ENCODE results near the gene UPK3A.
"Not testable (repeated sequence)": the region's sequence is repeated elsewhere in the genome, so short reads cannot be mapped to it uniquely, and the experiment has no call there.

The UPK3A gene

GRCh38 chr22:45248832-45249561 lies 35.8 kb upstream of the UPK3A start:
- ATAC-seq (peak; percentile 50), DNase-seq (ENCODE audit: low spot score in 2 of 2) (no peak)
- Mint-ChIP-seq H3K4me3 (no peak overlapping the region), H3K27ac (no peak overlapping the region), H3K36me3 (no peaks in the 10 kb centered on the region), H3K9me3 (no peaks in the 10 kb centered on the region), H3K4me1 (peaks cover 42% of the 10 kb centered on the region)

GRCh38 chr22:45251825-45252224 lies 32.9 kb upstream of the UPK3A start:
- Mint-ChIP-seq H3K4me3 (no peak overlapping the region), H3K36me3 (no peaks in the 10 kb centered on the region), H3K9me3 (no peaks in the 10 kb centered on the region), H3K4me1 (peaks cover 52% of the 10 kb centered on the region), H3K27ac (no peak overlapping the region)
- no peak for DNase-seq (ENCODE audit: low spot score in 2 of 2)
- ATAC-seq, result no peak

GRCh38 chr22:45253039-45253641 lies 31.6 kb upstream of the UPK3A start:
- H3K9me3 Mint-ChIP-seq, result no peaks in the 10 kb centered on the region
- ATAC-seq (no peak), DNase-seq (ENCODE audit: low spot score in 2 of 2) (no peak)
- H3K4me1 Mint-ChIP-seq, result peaks cover 48% of the 10 kb centered on the region
- no peak overlapping the region for H3K4me3 Mint-ChIP-seq
- no peak overlapping the region for H3K27ac Mint-ChIP-seq
- H3K36me3 Mint-ChIP-seq, result no peaks in the 10 kb centered on the region

GRCh38 chr22:45254388-45254787 lies 30.4 kb upstream of the UPK3A start:
- Mint-ChIP-seq H3K4me1 (peaks cover 40% of the 10 kb centered on the region), H3K36me3 (no peaks in the 10 kb centered on the region), H3K27ac (peak overlapping the region; percentile 88), H3K4me3 (peak overlapping the region; percentile 52), H3K9me3 (no peaks in the 10 kb centered on the region)
- peak in 1 of 2 donors; percentile 67 for DNase-seq (ENCODE audit: low spot score in 2 of 2)
- peak; percentile 89 for ATAC-seq

- Mint-ChIP-seq H3K9me3 (no peaks in the 10 kb centered on the region), H3K27ac (peak overlapping the region; percentile 88), H3K4me3 (peak overlapping the region; percentile 52), H3K4me1 (peaks cover 38% of the 10 kb centered on the region), H3K36me3 (no peaks in the 10 kb centered on the region)
- peak; percentile 26 to 73 for DNase-seq (ENCODE audit: low spot score in 2 of 2)
- peak; percentile 96 for ATAC-seq
Observed at GRCh38 chr22:45254789-45255278, 29.9 kb upstream of the UPK3A start.

- H3K4me3 Mint-ChIP-seq; H3K36me3 Mint-ChIP-seq; H3K27ac Mint-ChIP-seq; DNase-seq (ENCODE audit: low spot score in 2 of 2); H3K9me3 Mint-ChIP-seq; ATAC-seq: not testable (repeated sequence)
- H3K4me1 Mint-ChIP-seq, result peaks cover 37% of the 10 kb centered on the region
Observed at GRCh38 chr22:45257941-45258340, 26.8 kb upstream of the UPK3A start.

DNA sequence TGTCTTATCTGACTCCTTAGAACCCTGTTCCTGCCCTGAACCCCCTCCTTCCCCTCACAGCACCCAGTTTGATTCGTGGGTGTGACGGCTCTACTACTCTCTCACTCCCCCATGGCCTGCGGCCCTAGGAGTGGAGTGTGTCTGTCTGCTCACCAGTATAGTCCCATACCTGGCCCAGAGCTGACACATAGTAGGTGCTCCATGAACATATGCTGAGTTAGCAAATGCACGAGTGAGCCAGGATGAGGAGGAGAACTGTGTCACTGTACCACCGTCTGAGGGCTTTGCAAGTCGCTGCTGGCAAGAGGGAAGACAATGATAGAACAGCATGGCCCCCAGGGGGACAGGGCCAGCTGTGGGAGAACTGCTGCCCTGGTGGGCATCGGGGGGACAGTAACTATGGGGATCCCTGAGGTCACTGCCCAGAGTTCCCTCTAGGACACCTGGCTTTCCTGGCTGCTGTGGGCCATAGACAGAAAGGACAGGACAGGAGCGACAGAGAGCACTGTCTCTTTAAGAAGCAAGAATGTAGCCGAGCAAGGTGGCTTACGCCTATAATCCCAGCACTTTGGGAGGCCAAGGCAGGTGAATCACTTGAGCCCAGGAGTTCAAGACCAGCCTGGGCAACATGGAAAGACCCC lies 24.9 kb upstream of the UPK3A start:
- no peak overlapping the region for H3K4me3 Mint-ChIP-seq

DNA sequence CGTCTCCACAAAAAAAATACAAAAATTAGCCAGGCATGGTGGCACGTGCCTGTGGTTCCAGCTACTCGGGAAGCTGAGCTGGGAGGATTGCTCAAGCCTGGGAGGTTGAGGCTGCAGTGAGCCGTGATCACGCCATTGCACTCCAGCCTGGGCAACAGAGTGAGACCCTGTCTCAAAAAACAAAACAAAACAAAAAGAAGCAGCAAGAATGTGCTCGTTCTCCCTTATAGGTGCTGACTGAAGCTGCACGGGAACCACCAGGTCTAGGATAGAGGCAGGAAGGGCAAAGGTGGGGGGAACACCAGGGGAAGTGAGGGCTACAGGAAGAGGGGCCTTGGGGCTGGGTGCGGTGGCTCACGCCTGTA lies 24.4 kb upstream of the UPK3A start:
- not testable (repeated sequence) for H3K9me3 Mint-ChIP-seq; DNase-seq (ENCODE audit: low spot score in 2 of 2); H3K4me3 Mint-ChIP-seq; ATAC-seq; H3K36me3 Mint-ChIP-seq; H3K27ac Mint-ChIP-seq
- peaks cover 20% of the 10 kb centered on the region for H3K4me1 Mint-ChIP-seq

More for the DNA sequence above, 24.9 kb upstream of the UPK3A start:
- H3K9me3 Mint-ChIP-seq, result no peaks in the 10 kb centered on the region
- DNase-seq (ENCODE audit: low spot score in 2 of 2) (no peak), ATAC-seq (no peak)
- H3K27ac Mint-ChIP-seq, result no peak overlapping the region
- peaks cover 25% of the 10 kb centered on the region for H3K4me1 Mint-ChIP-seq
- H3K36me3 Mint-ChIP-seq, result no peaks in the 10 kb centered on the region

GRCh38 chr22:45261407-45262088 lies 23.2 kb upstream of the UPK3A start:
- Mint-ChIP-seq H3K36me3 (peaks cover 4% of the 10 kb centered on the region), H3K4me3 (no peak overlapping the region), H3K9me3 (no peaks in the 10 kb centered on the region), H3K4me1 (peaks cover 11% of the 10 kb centered on the region), H3K27ac (no peak overlapping the region)
- ATAC-seq (no peak), DNase-seq (ENCODE audit: low spot score in 2 of 2) (no peak)

DNA sequence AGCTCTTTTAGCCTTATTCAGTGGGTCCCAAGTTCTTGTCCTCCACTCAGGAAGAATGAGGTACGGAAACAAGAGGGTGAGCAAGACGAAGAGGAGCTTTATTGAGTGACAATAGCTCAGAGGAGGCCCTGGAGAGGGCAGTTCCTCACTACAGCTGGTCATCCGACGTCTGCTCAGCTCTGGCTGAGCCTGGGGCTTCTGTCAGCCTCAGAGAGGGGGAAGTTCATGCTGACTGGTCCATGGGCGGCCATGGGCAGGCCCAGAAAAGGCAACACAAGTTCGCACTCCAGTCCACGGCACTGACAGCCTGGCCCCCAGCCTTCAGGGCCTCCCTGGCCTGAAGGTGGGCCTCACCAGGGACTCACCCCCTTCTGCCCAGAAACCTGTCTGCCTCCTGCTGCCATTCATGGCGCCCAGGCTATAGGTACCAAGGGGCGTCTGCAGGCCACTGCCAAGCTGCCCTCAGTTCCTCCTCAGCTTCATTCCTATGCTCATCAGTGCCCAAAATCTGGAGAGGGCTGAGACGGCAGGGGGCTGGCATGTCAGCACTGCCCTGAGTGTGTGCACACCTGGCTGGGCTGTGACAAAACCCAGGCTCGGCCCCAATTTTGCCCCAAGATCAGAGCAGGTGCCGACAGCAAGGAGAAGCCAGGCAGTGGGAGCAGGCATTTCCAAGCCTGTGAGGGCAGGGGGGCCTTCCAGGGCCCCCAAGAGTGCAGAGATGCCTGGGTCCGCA lies 22.4 kb upstream of the UPK3A start:
- peaks cover 4% of the 10 kb centered on the region for H3K36me3 Mint-ChIP-seq
- H3K27ac Mint-ChIP-seq, result no peak overlapping the region
- ATAC-seq, result no peak
- H3K4me3 Mint-ChIP-seq, result no peak overlapping the region
- H3K4me1 Mint-ChIP-seq, result peaks cover 11% of the 10 kb centered on the region
- DNase-seq (ENCODE audit: low spot score in 2 of 2), result no peak
- H3K9me3 Mint-ChIP-seq, result no peaks in the 10 kb centered on the region

DNA sequence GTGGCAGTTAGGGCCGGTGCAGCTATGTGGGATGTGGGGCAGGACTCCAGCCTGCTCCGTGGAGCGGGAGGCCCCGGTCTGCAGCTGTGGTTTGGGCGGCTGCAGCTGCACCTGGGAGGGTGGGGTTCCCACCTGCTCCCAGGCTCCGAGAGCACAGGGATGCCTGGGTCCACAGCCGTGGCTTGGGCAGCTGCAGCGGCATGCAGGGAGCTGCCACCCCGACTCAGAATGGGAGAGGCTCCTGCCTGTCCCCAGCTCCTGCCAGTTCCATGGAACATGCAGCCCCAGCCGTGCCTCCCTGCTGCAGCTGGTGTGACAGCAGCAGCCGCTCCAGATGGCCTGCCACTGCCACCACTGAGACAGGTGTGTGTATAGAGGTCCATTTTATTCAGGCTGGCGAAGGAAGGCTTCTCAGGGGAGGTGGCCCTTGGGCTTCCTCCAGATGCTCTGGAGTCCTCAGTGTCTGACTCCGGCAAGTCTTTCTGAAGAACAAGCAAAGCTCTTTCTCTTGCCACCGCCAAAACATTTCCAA lies 21.8 kb upstream of the UPK3A start:
- Mint-ChIP-seq H3K4me1 (peaks cover 11% of the 10 kb centered on the region), H3K27ac (no peak overlapping the region), H3K4me3 (no peak overlapping the region), H3K9me3 (no peaks in the 10 kb centered on the region), H3K36me3 (peaks cover 4% of the 10 kb centered on the region)
- DNase-seq (ENCODE audit: low spot score in 2 of 2) (no peak), ATAC-seq (peak; percentile 14)

- ATAC-seq (peak; percentile 51), DNase-seq (ENCODE audit: low spot score in 2 of 2) (no peak)
Observed at GRCh38 chr22:45263463-45264269, 21.1 kb upstream of the UPK3A start.

DNA sequence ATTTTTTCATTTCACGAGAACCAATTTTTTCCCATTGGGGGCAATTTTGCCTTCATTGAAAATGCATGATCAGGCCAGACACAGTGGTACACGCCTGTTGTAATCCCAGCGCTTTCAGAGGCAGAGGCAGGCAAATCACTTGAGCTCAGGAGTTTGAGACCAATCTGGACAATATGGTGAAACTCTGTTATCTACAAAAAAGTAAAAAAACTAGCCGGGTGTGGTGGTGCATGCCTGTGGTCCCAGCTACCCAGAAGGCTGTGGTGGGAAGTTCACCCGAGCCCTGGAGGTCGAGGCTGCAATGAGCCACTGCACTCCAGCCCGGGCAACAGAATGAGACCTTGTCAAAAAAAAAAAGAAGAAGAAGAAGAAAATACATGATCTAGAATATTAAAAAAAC lies 19.2 kb upstream of the UPK3A start:
- peaks cover 19% of the 10 kb centered on the region for H3K4me1 Mint-ChIP-seq
- ATAC-seq (no peak), DNase-seq (ENCODE audit: low spot score in 2 of 2) (no peak)
- no peak overlapping the region for H3K4me3 Mint-ChIP-seq
- no peak overlapping the region for H3K27ac Mint-ChIP-seq
- H3K36me3 Mint-ChIP-seq, result peaks cover 21% of the 10 kb centered on the region
- no peaks in the 10 kb centered on the region for H3K9me3 Mint-ChIP-seq

More at GRCh38 chr22:45263463-45264269, 21.1 kb upstream of the UPK3A start:
- Mint-ChIP-seq H3K9me3 (no peaks in the 10 kb centered on the region), H3K36me3 (peaks cover 7% of the 10 kb centered on the region), H3K4me1 (peaks cover 11% of the 10 kb centered on the region), H3K4me3 (no peak overlapping the region), H3K27ac (no peak overlapping the region)

Measured in stimulated activated effector memory CD8-positive, alpha-beta T cell treated with anti-CD3 and anti-CD28 coated beads, Interleukin-12 subunit alpha, Interleukin-12 subunit beta, amount 100 ng/mL, for 72 hours (primary cell).